H9 (cell line): ENCODE measurements around the gene NOL9. TPM values are rescaled to one million over a fixed set of nuclear protein-coding genes. Genes with fewer than 3 reads are reported as not detected.

Source experiments
- DNase-seq: peaks from one replicate; pipeline ENCODE4 v3.0.0-alpha.2; 2017
- H2AFZ ChIP-seq: one replicate; pipeline ENCODE4 v1.6.1; 2013; ENCODE audit warnings: mild to moderate bottlenecking, low read length, control low read depth, moderate library complexity
- H2AK5ac ChIP-seq: 2 replicates; pipeline ENCODE4 v1.6.1; 2013; ENCODE audit warnings: low read length, control low read depth, mixed read lengths; ENCODE audit not compliant: insufficient read length
- H2BK120ac ChIP-seq: one replicate; pipeline ENCODE4 v1.6.1; 2013; ENCODE audit warnings: low read depth, mild to moderate bottlenecking, low read length, control low read depth, inconsistent platforms; ENCODE audit not compliant: poor library complexity, severe bottlenecking
- H2BK12ac ChIP-seq: 2 replicates; pipeline ENCODE4 v1.6.1; 2013; ENCODE audit warnings: low read length, control low read depth, mixed read lengths, low read depth; ENCODE audit not compliant: insufficient read length
- H2BK15ac ChIP-seq: 2 replicates; pipeline ENCODE4 v1.6.1; 2013; ENCODE audit warnings: low read depth, low read length, control low read depth
- H2BK20ac ChIP-seq: one replicate; pipeline ENCODE4 v1.6.1; 2013; ENCODE audit warnings: low read depth, mild to moderate bottlenecking, low read length, control low read depth, inconsistent platforms; ENCODE audit not compliant: poor library complexity, severe bottlenecking
- H2BK5ac ChIP-seq: 2 replicates; pipeline ENCODE4 v1.6.1; 2013; ENCODE audit warnings: low read length, control low read depth, mixed read lengths; ENCODE audit not compliant: insufficient read length
- H3K14ac ChIP-seq: 2 replicates; pipeline ENCODE4 v1.6.1; 2013; ENCODE audit warnings: low read length, control low read depth; ENCODE audit not compliant: insufficient read depth
- H3K18ac ChIP-seq: 2 replicates; pipeline ENCODE4 v1.6.1; 2013; ENCODE audit warnings: low read depth, mild to moderate bottlenecking, mixed read lengths, low read length, control low read depth; ENCODE audit not compliant: insufficient read length
- H3K23ac ChIP-seq: 2 replicates; pipeline ENCODE4 v1.6.1; 2013; ENCODE audit warnings: low read length, control low read depth, mixed read lengths, low read depth; ENCODE audit not compliant: insufficient read length
- H3K23me2 ChIP-seq: 2 replicates; pipeline ENCODE4 v1.6.1; 2013; ENCODE audit warnings: low read depth, mild to moderate bottlenecking, mixed read lengths, low read length, control low read depth; ENCODE audit not compliant: insufficient read length, poor library complexity, severe bottlenecking
- H3K27ac ChIP-seq: 2 replicates; pipeline ENCODE4 v1.5.1; 2013; ENCODE audit warnings: low read length, control low read depth, mixed read lengths, low read depth; ENCODE audit not compliant: insufficient read length
- H3K27me3 ChIP-seq: 2 replicates; pipeline ENCODE4 v1.6.1; 2013; ENCODE audit warnings: low read length, control low read depth, inconsistent platforms; ENCODE audit not compliant: insufficient read depth
- H3K4ac ChIP-seq: 2 replicates; pipeline ENCODE4 v1.6.1; 2013; ENCODE audit warnings: low read depth, mild to moderate bottlenecking, control low read depth, inconsistent platforms, low read length, moderate library complexity
- H3K4me1 ChIP-seq: 2 replicates; pipeline ENCODE4 v1.6.1; 2013; ENCODE audit warnings: low read length, control low read depth, inconsistent platforms; ENCODE audit not compliant: insufficient read depth
- H3K4me2 ChIP-seq: 2 replicates; pipeline ENCODE4 v1.6.1; 2013; ENCODE audit warnings: low read length, control low read depth, mixed read lengths; ENCODE audit not compliant: insufficient read length, insufficient read depth
- H3K56ac ChIP-seq: 2 replicates; pipeline ENCODE4 v1.6.1; 2013; ENCODE audit warnings: low read depth, mild to moderate bottlenecking, mixed read lengths, low read length, control low read depth; ENCODE audit not compliant: insufficient read length
- H3K79me1 ChIP-seq: 2 replicates; pipeline ENCODE4 v1.6.1; 2013; ENCODE audit warnings: low read depth, mild to moderate bottlenecking, moderate library complexity, low read length, control low read depth, inconsistent platforms; ENCODE audit not compliant: insufficient read depth, poor library complexity, severe bottlenecking
- H3K79me2 ChIP-seq: 2 replicates; pipeline ENCODE4 v1.6.1; 2013; ENCODE audit warnings: low read length, control low read depth, inconsistent platforms; ENCODE audit not compliant: insufficient read depth
- H3K9ac ChIP-seq: 2 replicates; pipeline ENCODE4 v1.6.1; 2013; ENCODE audit warnings: low read length, control low read depth, mixed read lengths; ENCODE audit not compliant: insufficient read length; ENCODE audit errors: extremely low read depth
- H3K9me3 ChIP-seq: one replicate; pipeline ENCODE4 v1.6.1; 2013; ENCODE audit warnings: low read depth, low read length, inconsistent platforms; ENCODE audit not compliant: control insufficient read depth
- H3T11ph ChIP-seq: one replicate; pipeline ENCODE4 v1.6.1; 2013; ENCODE audit warnings: mild to moderate bottlenecking, low read length, control low read depth, inconsistent platforms
- H4K20me1 ChIP-seq: one replicate; pipeline ENCODE4 v1.6.1; 2013; ENCODE audit not compliant: control insufficient read depth, insufficient read length, insufficient read depth
- H4K5ac ChIP-seq: 2 replicates; pipeline ENCODE4 v1.6.1; 2013; ENCODE audit warnings: low read depth, mild to moderate bottlenecking, mixed read lengths, low read length, control low read depth; ENCODE audit not compliant: insufficient read length
- H4K8ac ChIP-seq: replicated peaks from 2 replicates; pipeline ENCODE4 v1.6.1; 2013; ENCODE audit warnings: low read length, control low read depth, mixed read lengths, low read depth; ENCODE audit not compliant: insufficient read length
- H4K91ac ChIP-seq: 2 replicates; pipeline ENCODE4 v1.6.1; 2013; ENCODE audit warnings: low read depth, mild to moderate bottlenecking, moderate library complexity, mixed read lengths, low read length, control low read depth; ENCODE audit not compliant: insufficient read length
- H3K27ac Mint-ChIP-seq, 3 experiments: 2 replicates in 2 of 3; 3 replicates in 1 of 3; pipeline ENCODE4 v1.8.0; 2020 to 2021; ENCODE audit warnings: mixed read lengths in 3 of 3, mild to moderate bottlenecking in 1 of 3, moderate library complexity in 1 of 3
- H3K27me3 Mint-ChIP-seq: 2 replicates; pipeline ENCODE4 v1.8.0; 2021; ENCODE audit warnings: low read depth, mild to moderate bottlenecking, moderate library complexity, mixed read lengths
- H3K36me3 Mint-ChIP-seq, 3 experiments: 2 replicates in 2 of 3; 3 replicates in 1 of 3; pipeline ENCODE4 v1.8.0; 2020 to 2021; ENCODE audit warnings: low read depth in 3 of 3, mixed read lengths in 3 of 3; ENCODE audit not compliant: insufficient read depth in 1 of 3
- H3K4me1 Mint-ChIP-seq, 2 experiments: 2 replicates each; pipeline ENCODE4 v1.8.0; 2020; ENCODE audit warnings: mixed read lengths in 2 of 2
- H3K4me3 Mint-ChIP-seq, 2 experiments: 2 replicates in 1 of 2; 3 replicates in 1 of 2; pipeline ENCODE4 v1.8.0; 2020 to 2021; ENCODE audit warnings: mild to moderate bottlenecking in 2 of 2, mixed read lengths in 2 of 2, moderate library complexity in 1 of 2
- H3K9me3 Mint-ChIP-seq, 2 experiments: 2 replicates in 1 of 2; 3 replicates in 1 of 2; pipeline ENCODE4 v1.8.0; 2020; ENCODE audit warnings: mild to moderate bottlenecking in 2 of 2, mixed read lengths in 2 of 2, moderate library complexity in 1 of 2
- WGBS: extraction: QIAGEN DNeasy Blood & Tissue Kit; methylation state at CpG from one replicate; pipeline ENCODE4 v1.1.7; 2013; ENCODE audit warnings: missing lambda C conversion rate, low lambda C conversion rate, mixed read lengths; ENCODE audit not compliant: insufficient read length; ENCODE audit errors: extremely low coverage; 5-methylcytosine and 5-hydroxymethylcytosine counted together
- total RNA-seq: library from RNA; stranded (reverse); gene quantifications from 2 replicates; pipeline ENCODE4 v1.2.1, GENCODE V29; 2021
- TF ChIP-seq, protein P1 (sequence below): fragments of 200-600 bp; sonication (generic); conservative IDR thresholded peaks from 3 replicates; pipeline ENCODE4 v1.8.0; 2021; ENCODE audit warnings: antibody characterized with exemption, mild to moderate bottlenecking

NOL9 gene
- total RNA-seq, 1 experiment from 2014 or later = 50.4 TPM

DNA sequence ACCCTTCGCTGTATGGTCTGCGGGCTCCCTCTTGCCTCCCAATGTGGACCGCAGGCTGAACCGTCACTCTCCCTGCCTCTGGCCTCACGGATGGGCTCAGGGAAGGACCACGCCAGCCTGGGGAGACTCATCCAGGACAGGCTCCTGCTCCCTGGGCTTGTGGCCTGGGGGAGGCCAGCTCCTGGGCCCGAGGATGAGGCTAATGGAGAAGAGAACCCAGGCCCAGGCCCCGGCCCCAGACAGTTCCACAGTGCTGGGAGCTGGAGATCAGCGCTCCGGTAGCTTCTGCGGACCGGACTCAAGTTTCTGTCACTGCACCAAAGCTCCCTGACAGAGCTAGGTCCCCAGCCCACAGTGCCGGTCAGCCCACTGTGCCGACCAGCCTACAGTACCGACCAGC is 49.4 kb downstream of the NOL9 start:
- H3K56ac ChIP-seq = no peak overlapping the region
- no peaks in the 10 kb centered on the region; a peak in 1 of 7 replicates for H3K36me3 Mint-ChIP-seq

More for the DNA sequence above, 49.4 kb downstream of the NOL9 start:
- no peaks in the 10 kb centered on the region for H3K4me1 ChIP-seq
- H3K27me3 ChIP-seq = no peaks in the 10 kb centered on the region
- H3K9me3 ChIP-seq = no peaks in the 10 kb centered on the region
- no peak overlapping the region for H2BK120ac ChIP-seq
- no CpG with 5 or more reads among the region's 15 CpGs for WGBS
- Mint-ChIP-seq H3K27ac (no peak overlapping the region), H3K4me3 (no peak overlapping the region), H3K27me3 (peaks cover 16% of the 10 kb centered on the region), H3K9me3 (no peaks in the 10 kb centered on the region), H3K4me1 (peaks cover 0 to 3% of the 10 kb centered on the region in 2 experiments; a peak in 3 of 4 replicates)
- TF ChIP-seq, protein P1, sequence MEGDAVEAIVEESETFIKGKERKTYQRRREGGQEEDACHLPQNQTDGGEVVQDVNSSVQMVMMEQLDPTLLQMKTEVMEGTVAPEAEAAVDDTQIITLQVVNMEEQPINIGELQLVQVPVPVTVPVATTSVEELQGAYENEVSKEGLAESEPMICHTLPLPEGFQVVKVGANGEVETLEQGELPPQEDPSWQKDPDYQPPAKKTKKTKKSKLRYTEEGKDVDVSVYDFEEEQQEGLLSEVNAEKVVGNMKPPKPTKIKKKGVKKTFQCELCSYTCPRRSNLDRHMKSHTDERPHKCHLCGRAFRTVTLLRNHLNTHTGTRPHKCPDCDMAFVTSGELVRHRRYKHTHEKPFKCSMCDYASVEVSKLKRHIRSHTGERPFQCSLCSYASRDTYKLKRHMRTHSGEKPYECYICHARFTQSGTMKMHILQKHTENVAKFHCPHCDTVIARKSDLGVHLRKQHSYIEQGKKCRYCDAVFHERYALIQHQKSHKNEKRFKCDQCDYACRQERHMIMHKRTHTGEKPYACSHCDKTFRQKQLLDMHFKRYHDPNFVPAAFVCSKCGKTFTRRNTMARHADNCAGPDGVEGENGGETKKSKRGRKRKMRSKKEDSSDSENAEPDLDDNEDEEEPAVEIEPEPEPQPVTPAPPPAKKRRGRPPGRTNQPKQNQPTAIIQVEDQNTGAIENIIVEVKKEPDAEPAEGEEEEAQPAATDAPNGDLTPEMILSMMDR = no peak
- no peak overlapping the region for H3K18ac ChIP-seq
- no peak overlapping the region for H3K23ac ChIP-seq
- no peak overlapping the region for H3T11ph ChIP-seq
- H3K4me2 ChIP-seq = no peak overlapping the region
- no peak overlapping the region for H2BK15ac ChIP-seq
- H3K14ac ChIP-seq = no peak overlapping the region; the same call in 1 of the 2 replicates
- no peaks in the 10 kb centered on the region for H3K79me1 ChIP-seq
- H4K20me1 ChIP-seq = no peaks in the 10 kb centered on the region
- no peak overlapping the region for H4K5ac ChIP-seq
- H3K79me2 ChIP-seq = no peaks in the 10 kb centered on the region
- no peak overlapping the region for H2BK12ac ChIP-seq
- no peaks in the 10 kb centered on the region for H3K23me2 ChIP-seq
- no peak overlapping the region for H2AK5ac ChIP-seq
- H3K9ac ChIP-seq = no peak overlapping the region
- no peak overlapping the region for H2BK20ac ChIP-seq
- no peak for DNase-seq
- no peak overlapping the region for H4K91ac ChIP-seq
- H2AFZ ChIP-seq = no peak overlapping the region
- H3K27ac ChIP-seq = no peak overlapping the region
- H3K4ac ChIP-seq = no peak overlapping the region
- H2BK5ac ChIP-seq = no peak overlapping the region
- H4K8ac ChIP-seq = no peak overlapping the region
